COLO829 (cell line): ENCODE data around the gene SELENOO.
A peak's percentile ranks its signal among the peaks of the same experiment; 100 is the strongest.
"Not testable (repeated sequence)": the region's sequence is repeated elsewhere in the genome, so short reads cannot be mapped to it uniquely, and the experiment has no call there.

Experiments used
- DNase-seq: peaks from one replicate; pipeline ENCODE4 v3.0.0; 2012; ENCODE audit warnings: low spot score

The SELENOO gene

GRCh38 chr22:50200461-50201190 is at the start of gene SELENOO:
TSS of gene SELENOO (plus strand) at chr22:50201011. CDS start at chr22:50201037, 26 bp downstream.
- peak; percentile 96 for DNase-seq

- DNase-seq: no peak
Measured at GRCh38 chr22:50151571-50152537, 49.0 kb upstream of the SELENOO start.

GRCh38 chr22:50153056-50153755 is 47.6 kb upstream of the SELENOO start:
- no peak for DNase-seq

GRCh38 chr22:50153756-50154140 is 47.1 kb upstream of the SELENOO start:
- DNase-seq: no peak

- DNase-seq: no peak
Measured at GRCh38 chr22:50157709-50158375, 43.0 kb upstream of the SELENOO start.

- no peak for DNase-seq
Measured at GRCh38 chr22:50160947-50161346, 39.9 kb upstream of the SELENOO start.

GRCh38 chr22:50161508-50162390 is 39.1 kb upstream of the SELENOO start:
- DNase-seq: no peak

- no peak for DNase-seq
Measured at GRCh38 chr22:50162391-50162956, 38.3 kb upstream of the SELENOO start.

- DNase-seq: no peak
Measured at GRCh38 chr22:50165436-50166123, 35.2 kb upstream of the SELENOO start.

- DNase-seq: no peak
Measured at GRCh38 chr22:50167689-50168489, 32.9 kb upstream of the SELENOO start.

- DNase-seq: not testable (repeated sequence)
Measured at GRCh38 chr22:50168490-50169180, 32.2 kb upstream of the SELENOO start.

- no peak for DNase-seq
Measured at GRCh38 chr22:50169181-50169759, 31.5 kb upstream of the SELENOO start.

GRCh38 chr22:50169774-50170341 is 31.0 kb upstream of the SELENOO start:
- DNase-seq: no peak

GRCh38 chr22:50170453-50171318 is 30.1 kb upstream of the SELENOO start, which contains the start of gene PANX2:
TSS of gene PANX2 (plus strand) at chr22:50170731. CDS start at chr22:50170731, 0 bp downstream.
- no peak for DNase-seq

- no peak for DNase-seq
Measured at GRCh38 chr22:50171319-50171964, 29.4 kb upstream of the SELENOO start.

- DNase-seq: no peak
Measured at GRCh38 chr22:50171965-50172421, 28.8 kb upstream of the SELENOO start.
